Measurements from ENCODE around the gene SYP.
A peak's percentile ranks its signal among the peaks of the same experiment; 100 is the strongest.

The SYP gene

GRCh38 chrX:49165901-49166881 lies 33.8 kb downstream of the SYP start (continued):
- TF ChIP-seq, protein P1, sequence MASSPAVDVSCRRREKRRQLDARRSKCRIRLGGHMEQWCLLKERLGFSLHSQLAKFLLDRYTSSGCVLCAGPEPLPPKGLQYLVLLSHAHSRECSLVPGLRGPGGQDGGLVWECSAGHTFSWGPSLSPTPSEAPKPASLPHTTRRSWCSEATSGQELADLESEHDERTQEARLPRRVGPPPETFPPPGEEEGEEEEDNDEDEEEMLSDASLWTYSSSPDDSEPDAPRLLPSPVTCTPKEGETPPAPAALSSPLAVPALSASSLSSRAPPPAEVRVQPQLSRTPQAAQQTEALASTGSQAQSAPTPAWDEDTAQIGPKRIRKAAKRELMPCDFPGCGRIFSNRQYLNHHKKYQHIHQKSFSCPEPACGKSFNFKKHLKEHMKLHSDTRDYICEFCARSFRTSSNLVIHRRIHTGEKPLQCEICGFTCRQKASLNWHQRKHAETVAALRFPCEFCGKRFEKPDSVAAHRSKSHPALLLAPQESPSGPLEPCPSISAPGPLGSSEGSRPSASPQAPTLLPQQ (tag by site-specific recombination; IDR thresholded peaks at IDR 0.05), result peak; percentile 89
- TF ChIP-seq KLF9 (tag by site-specific recombination; IDR thresholded peaks at IDR 0.05; ENCODE audit: low read depth) (peak; percentile 60; the same call in 1 of the 2 replicates), ZFHX2 (tag by site-specific recombination; conservative IDR thresholded peaks at IDR 0.05) (0 out of 2 replicates have a peak, but pooled peaks have one; percentile 28), ZNF449 (tag by site-specific recombination; IDR thresholded peaks at IDR 0.05) (peak; percentile 99), IKZF3 (tag by site-specific recombination; IDR thresholded peaks at IDR 0.05) (0 out of 2 replicates have a peak, but pooled peaks have one; percentile 48), KLF7 (tag by site-specific recombination; IDR thresholded peaks at IDR 0.05; ENCODE audit: borderline replicate concordance) (peak; percentile 91), ZNF24 (tag by site-specific recombination; IDR thresholded peaks at IDR 0.05) (peak; percentile 55; the same call in 1 of the 2 replicates), ZSCAN16 (tag by site-specific recombination; IDR thresholded peaks at IDR 0.05) (peak; percentile 68; the same call in 1 of the 2 replicates), ZNF660 (tag by site-specific recombination; IDR thresholded peaks at IDR 0.05) (peak; percentile 70; the same call in 1 of the 2 replicates), SP3 (tag by site-specific recombination; IDR thresholded peaks at IDR 0.05) (peak; percentile 75), KLF16 (tag by site-specific recombination; IDR thresholded peaks at IDR 0.05) (peak; percentile 88), ZNF571 (tag by site-specific recombination; IDR thresholded peaks at IDR 0.05) (no peak), FEZF1 (tag by site-specific recombination; IDR thresholded peaks at IDR 0.05) (0 out of 2 replicates have a peak, but pooled peaks have one; percentile 8), GLI4 (tag by site-specific recombination; IDR thresholded peaks at IDR 0.05) (0 out of 2 replicates have a peak, but pooled peaks have one; percentile 9), GLI2 (tag by site-specific recombination; IDR thresholded peaks at IDR 0.05; ENCODE audit: borderline replicate concordance, low read depth) (no peak), GLIS1 (tag by site-specific recombination; IDR thresholded peaks at IDR 0.05) (peak; percentile 88), ZEB2 (tag by site-specific recombination; IDR thresholded peaks at IDR 0.05) (peak; percentile 89; the same call in 1 of the 2 replicates), HIC1 (tag by site-specific recombination; IDR thresholded peaks at IDR 0.05) (peak; percentile 93), ZNF555 (tag by site-specific recombination; conservative IDR thresholded peaks at IDR 0.05) (no peak), MYNN (tag by site-specific recombination; IDR thresholded peaks at IDR 0.05; ENCODE audit: borderline replicate concordance) (no peak), TCF7L2 (IDR thresholded peaks at IDR 0.05; ENCODE audit: borderline replicate concordance, low read depth, low read length) (no peak), ZNF596 (tag by site-specific recombination; IDR thresholded peaks at IDR 0.05) (no peak)
- TF ChIP-seq, protein P2, sequence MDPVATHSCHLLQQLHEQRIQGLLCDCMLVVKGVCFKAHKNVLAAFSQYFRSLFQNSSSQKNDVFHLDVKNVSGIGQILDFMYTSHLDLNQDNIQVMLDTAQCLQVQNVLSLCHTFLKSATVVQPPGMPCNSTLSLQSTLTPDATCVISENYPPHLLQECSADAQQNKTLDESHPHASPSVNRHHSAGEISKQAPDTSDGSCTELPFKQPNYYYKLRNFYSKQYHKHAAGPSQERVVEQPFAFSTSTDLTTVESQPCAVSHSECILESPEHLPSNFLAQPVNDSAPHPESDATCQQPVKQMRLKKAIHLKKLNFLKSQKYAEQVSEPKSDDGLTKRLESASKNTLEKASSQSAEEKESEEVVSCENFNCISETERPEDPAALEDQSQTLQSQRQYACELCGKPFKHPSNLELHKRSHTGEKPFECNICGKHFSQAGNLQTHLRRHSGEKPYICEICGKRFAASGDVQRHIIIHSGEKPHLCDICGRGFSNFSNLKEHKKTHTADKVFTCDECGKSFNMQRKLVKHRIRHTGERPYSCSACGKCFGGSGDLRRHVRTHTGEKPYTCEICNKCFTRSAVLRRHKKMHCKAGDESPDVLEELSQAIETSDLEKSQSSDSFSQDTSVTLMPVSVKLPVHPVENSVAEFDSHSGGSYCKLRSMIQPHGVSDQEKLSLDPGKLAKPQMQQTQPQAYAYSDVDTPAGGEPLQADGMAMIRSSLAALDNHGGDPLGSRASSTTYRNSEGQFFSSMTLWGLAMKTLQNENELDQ (tag by site-specific recombination; IDR thresholded peaks at IDR 0.05; ENCODE audit: low read depth), result peak; percentile 83
- TF ChIP-seq, protein P3, sequence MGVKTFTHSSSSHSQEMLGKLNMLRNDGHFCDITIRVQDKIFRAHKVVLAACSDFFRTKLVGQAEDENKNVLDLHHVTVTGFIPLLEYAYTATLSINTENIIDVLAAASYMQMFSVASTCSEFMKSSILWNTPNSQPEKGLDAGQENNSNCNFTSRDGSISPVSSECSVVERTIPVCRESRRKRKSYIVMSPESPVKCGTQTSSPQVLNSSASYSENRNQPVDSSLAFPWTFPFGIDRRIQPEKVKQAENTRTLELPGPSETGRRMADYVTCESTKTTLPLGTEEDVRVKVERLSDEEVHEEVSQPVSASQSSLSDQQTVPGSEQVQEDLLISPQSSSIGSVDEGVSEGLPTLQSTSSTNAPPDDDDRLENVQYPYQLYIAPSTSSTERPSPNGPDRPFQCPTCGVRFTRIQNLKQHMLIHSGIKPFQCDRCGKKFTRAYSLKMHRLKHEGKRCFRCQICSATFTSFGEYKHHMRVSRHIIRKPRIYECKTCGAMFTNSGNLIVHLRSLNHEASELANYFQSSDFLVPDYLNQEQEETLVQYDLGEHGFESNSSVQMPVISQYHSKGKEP (tag by site-specific recombination; IDR thresholded peaks at IDR 0.05), result 0 out of 2 replicates have a peak, but pooled peaks have one; percentile 57
- TF ChIP-seq, protein P4, sequence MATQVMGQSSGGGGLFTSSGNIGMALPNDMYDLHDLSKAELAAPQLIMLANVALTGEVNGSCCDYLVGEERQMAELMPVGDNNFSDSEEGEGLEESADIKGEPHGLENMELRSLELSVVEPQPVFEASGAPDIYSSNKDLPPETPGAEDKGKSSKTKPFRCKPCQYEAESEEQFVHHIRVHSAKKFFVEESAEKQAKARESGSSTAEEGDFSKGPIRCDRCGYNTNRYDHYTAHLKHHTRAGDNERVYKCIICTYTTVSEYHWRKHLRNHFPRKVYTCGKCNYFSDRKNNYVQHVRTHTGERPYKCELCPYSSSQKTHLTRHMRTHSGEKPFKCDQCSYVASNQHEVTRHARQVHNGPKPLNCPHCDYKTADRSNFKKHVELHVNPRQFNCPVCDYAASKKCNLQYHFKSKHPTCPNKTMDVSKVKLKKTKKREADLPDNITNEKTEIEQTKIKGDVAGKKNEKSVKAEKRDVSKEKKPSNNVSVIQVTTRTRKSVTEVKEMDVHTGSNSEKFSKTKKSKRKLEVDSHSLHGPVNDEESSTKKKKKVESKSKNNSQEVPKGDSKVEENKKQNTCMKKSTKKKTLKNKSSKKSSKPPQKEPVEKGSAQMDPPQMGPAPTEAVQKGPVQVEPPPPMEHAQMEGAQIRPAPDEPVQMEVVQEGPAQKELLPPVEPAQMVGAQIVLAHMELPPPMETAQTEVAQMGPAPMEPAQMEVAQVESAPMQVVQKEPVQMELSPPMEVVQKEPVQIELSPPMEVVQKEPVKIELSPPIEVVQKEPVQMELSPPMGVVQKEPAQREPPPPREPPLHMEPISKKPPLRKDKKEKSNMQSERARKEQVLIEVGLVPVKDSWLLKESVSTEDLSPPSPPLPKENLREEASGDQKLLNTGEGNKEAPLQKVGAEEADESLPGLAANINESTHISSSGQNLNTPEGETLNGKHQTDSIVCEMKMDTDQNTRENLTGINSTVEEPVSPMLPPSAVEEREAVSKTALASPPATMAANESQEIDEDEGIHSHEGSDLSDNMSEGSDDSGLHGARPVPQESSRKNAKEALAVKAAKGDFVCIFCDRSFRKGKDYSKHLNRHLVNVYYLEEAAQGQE (tag by site-specific recombination; IDR thresholded peaks at IDR 0.05), result peak; percentile 87
